Measurements from ENCODE around the gene ZNF710. TPM values are rescaled to one million over a fixed set of nuclear protein-coding genes. Genes with fewer than 3 reads are reported as not detected.

Gene ZNF710
- polyA plus RNA-seq, 1 donor: 15.7 TPM

DNA sequence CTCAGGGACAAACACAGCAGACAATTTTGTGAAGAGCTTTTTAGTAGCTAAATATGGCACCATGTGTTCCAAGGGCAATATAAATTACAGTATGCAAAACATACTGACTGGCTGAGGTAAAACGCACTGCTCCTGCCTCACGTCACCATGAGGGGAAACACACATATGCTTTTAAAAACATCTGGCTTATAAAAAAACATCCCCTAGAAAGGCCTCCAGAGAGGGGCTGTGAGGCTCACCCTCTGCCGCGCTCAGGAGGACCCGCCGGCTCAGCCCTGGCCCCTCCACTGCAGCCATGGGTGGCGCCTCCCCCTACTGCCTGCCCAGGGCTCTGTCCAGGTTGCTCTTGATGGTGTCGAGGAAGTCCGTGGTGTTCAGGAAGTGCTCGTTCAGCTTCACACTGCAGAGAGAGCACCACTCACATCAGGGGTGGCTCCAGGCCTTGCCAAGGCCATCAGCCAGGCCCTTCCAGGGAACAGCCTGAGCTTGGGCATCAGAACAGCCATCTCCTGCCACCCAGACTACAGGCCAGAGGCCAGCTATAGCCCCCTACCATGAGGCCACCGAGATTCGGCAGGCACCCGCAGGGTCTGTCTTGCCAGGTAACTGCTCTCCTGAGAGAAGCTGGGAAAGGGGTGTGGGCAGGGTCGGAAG is 83.0 kb downstream of the ZNF710 start:
- DNase-seq: no peak

DNA sequence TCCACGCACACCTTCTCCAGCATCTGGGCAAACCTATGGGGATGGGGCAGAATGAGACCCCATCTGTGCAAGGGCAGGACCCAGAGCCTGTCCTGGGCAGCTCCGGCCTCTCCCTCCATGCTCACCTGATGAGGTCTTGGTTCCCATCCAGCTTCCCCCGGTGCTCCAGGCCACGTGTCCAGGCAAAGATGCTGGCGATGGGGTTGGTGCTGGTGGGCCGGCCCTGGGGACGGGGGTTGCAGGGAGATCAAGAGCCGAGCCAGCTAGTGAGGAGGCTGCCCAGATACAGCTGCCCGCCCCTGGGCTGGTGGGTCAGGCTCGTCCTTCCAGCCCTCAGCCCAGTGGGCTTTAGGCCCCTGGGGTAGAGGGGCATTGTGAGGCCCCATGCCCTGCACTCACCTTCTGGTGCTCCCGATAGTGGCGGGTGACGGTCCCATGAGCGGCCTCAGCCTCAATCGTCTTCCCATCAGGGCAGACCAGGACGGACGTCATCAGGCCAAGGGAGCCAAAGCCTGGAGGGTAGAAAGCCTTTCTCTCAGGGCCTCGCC is 83.8 kb downstream of the ZNF710 start:
- no peak for DNase-seq

GRCh38 chr15:90085565-90085964 is 84.4 kb downstream of the ZNF710 start:
- DNase-seq: no peak

DNA sequence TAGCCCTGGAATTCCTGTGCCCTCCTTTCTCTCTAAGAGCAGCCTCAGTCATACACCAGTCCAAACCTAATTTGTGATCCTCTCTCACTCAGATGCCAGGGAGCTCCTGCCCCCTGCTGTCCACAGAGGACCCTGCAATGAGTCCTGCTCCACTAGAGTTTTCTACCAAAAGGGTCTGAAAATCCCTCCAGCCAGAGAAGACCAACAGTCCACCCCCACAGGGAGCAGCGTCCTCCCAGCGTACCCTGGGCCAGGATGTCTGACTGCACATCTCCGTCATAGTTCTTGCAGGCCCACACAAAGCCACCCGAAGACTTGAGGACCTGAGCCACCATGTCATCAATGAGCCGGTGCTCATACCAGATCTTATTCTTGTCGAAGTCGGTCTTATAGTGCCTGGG is 85.7 kb downstream of the ZNF710 start:
- DNase-seq: no peak

GRCh38 chr15:90087454-90088154 is 86.5 kb downstream of the ZNF710 start:
- no peak for DNase-seq

- no peak for DNase-seq
Observed at GRCh38 chr15:90090226-90090848, 89.2 kb downstream of the ZNF710 start.

DNA sequence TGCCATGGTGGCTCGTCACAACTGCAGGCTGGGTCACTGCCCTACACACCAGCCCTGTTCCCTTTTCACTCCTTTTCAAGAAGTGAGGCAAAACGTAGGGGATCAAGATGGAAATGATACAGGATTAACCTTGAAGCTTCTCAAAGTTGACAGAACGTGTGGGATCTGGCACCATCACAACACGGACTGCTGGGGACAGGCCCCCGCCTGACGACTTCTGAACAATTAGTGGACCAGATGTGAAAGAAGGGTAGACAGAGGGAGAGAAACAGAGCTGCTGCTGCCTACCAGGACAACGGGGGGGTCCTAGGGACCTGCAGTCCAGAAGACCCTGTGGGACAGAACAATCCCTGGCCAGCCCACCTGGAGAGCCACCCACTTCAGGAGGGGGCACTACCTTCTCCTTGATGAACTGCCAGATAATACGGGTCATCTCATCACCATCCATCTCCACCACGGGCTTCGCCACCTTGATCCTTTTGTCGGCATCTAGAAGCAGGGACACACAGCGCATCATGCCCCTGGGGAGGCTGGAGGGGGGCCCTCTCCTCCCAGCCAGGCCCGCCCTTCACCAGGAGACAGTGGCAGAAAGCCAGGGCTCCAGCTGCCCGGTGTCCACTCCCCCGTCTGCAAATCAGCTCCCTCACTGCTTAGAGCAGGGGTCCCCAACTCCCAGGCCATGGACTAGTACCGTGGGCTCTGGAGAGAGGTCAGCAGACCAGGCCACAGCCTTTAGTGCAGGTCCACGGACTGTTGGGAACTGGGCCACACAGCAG is 90.2 kb downstream of the ZNF710 start:
- DNase-seq: no peak

- DNase-seq: no peak
Observed at GRCh38 chr15:90095521-90095959, 94.4 kb downstream of the ZNF710 start.

DNA sequence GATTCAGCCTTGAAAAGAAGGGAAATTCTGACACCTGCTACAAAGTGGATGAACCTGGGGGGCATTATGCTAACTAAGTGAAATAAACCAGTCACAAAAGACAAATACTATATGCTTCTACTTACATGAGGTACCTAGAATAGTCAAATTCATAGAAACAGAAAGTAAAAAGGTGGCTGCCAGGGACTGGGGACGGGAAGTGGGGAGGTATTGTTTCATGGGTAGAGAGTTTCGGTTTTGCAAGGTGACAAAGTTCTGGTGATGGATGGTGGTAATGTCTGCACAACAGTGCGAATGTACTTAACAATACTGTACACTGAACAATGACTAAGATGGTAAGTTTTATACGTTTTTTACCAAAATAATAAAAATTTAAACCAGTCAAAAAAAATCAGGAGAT is 96.4 kb downstream of the ZNF710 start:
- DNase-seq: no peak

DNA sequence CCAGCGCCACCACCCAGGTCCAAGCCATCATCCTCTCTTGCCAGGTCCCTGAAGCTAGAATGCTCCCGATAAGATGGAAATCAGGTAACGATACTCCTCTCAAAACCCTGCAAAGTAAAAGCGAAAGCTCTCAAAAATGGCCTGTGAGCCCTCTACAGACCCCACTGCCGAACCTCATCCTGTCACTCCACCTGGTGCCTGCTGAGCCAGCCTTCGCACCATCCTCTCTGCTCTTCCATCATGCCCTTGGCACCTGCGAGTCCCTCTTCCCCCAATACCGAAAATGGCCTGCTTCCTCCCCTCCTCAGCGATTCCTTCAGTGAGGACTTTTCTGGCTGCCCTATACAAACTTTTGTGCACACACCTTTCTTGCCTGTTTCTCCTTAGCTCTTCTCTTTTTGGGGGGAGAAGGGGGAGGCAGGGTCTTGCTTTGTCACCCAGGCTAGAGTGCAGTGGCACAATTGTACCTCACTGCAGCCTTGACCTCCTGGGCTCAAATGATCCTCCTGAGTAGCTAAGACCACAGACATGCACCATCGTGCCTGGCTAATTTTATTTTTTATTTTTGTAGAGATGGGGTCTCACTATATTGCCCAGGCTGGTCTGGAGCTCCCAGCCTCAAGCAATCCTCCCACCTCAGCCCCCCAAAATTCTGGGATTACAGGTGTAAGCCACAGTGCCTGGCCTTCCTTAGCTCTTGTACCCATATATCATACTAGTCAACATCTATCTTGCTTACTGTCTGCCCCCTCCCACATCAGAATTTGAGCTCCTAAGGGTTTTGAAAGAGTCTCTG is 98.1 kb downstream of the ZNF710 start:
- DNase-seq: no peak

- peak; percentile 71 for DNase-seq
Observed at GRCh38 chr15:90099868-90100831, 99.0 kb downstream of the ZNF710 start.

GRCh38 chr15:90101130-90101968 is 100.2 kb downstream of the ZNF710 start:
- DNase-seq: peak; percentile 69

- DNase-seq: peak; percentile 83
Observed at GRCh38 chr15:90101969-90102890, 101.1 kb downstream of the ZNF710 start, which contains the start of gene IDH2. TSS of gene IDH2 (minus strand) at chr15:90102468. CDS start at chr15:90102390, 78 bp downstream.

- DNase-seq: no peak
Observed at GRCh38 chr15:90103701-90104329, 102.7 kb downstream of the ZNF710 start.

- no peak for DNase-seq
Observed at GRCh38 chr15:90104551-90104950, 103.4 kb downstream of the ZNF710 start.

- DNase-seq: no peak
Observed at GRCh38 chr15:90105521-90105920, 104.4 kb downstream of the ZNF710 start.

GRCh38 chr15:90106522-90107117 is 105.5 kb downstream of the ZNF710 start:
- no peak for DNase-seq
